A673 (cell line): Measurements from ENCODE around the gene MYO18A.

Experiments used
- CTCF ChIP-seq: fragments of 300-800, 200-600 bp; sonication (generic); conservative IDR thresholded peaks from 2 replicates; pipeline ENCODE4 v1.5.1; 2017; ENCODE audit warnings: low read depth, mild to moderate bottlenecking, antibody characterized with exemption, low read length, moderate library complexity, mixed read lengths
- EZH2 ChIP-seq: fragments of 200-600 bp; sonication (generic); IDR thresholded peaks from 2 replicates; pipeline ENCODE4 v1.6.1; 2017; ENCODE audit warnings: borderline replicate concordance, low read depth, mild to moderate bottlenecking, mixed read lengths, antibody characterized with exemption, low read length; ENCODE audit not compliant: poor library complexity, severe bottlenecking

DNA sequence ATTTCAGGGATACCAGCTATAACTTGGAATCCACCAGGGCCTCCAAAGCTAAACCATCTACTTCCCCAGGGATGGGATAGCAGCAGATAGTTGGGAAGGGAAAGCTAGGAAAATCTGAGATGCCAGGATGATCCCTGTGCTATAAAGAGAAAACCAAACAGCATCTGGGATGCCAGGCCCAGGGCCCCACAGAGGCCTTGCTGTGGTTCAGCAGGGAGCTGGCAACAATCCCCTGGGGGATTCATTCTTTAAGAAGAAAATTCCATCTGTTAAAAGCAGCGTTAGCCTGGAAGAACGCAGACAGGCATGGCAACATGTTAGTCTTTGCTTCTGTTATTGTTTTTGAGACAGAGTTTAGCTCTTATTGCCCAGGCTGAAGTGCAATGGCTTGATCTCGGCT lies 16.6 kb downstream of the MYO18A start:
- TF ChIP-seq CTCF (no peak), EZH2 (no peak)
